NCI-H526 treated with DMSO at 0.1 percent for 48 hours (cell line): Measurements from ENCODE around the gene IFNG-AS1.

Experiments
- DNase-seq: peaks from one replicate; lab custom pipeline; 2025; lab: John Stamatoyannopoulos, UW

The IFNG-AS1 gene

DNA sequence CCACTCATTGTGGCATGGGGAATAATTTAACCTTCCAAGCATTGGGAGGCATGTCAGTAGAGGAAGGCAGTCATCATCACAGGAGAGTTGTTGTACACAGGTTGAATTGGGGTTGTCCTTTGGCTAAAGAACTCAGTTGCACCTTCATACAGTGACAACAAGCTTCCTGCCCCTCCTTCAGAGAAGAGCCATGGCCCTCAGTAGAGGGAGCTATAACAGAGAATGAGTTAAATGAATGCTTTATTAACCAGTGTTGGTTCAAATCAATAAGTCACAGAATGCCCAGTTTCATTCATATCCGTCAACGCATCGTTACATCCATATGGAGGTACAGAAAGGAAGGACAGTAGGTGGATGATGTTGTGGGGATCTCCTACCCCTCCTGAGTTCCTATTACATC is 4.8 kb downstream of the IFNG-AS1 start:
- DNase-seq: no peak

DNA sequence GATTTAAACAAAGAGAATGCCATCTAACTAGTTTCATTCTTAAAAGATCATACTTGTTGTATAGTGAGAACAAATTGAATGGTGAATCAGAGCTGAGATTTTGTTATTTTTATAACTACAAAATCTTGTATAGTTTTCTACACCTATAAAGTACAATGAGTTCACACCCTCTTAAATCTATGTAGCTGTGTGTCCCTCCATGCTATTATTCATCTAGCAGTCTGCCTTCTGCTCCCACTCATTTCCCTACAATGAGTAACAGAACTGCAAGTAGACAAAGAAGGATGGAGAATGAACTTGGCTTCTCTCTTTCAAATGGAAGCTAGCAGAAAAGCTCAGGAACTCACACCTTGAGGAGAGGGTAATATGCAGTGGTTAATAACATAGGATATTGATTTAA is 7.1 kb downstream of the IFNG-AS1 start:
- DNase-seq: no peak

GRCh38 chr12:67998379-67998778 is 9.1 kb downstream of the IFNG-AS1 start:
- DNase-seq: no peak

DNA sequence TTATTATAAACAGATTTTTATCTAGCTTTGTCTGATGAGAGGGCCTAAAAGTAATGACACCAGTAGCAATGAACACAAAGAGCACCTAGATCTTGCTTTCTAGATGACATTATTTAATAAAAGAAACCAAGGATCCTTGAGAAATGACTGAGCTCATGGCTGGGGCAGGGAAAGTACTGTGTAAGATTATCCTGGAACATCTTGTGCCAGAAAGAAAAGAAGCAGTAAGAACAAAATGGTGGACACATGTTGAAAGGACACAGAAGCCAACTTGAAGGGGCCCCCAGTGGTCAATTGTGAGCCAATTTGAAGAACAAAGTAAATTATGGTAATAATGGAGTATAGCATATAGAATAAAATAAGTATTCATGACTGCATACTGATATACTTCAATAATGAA is 10.0 kb downstream of the IFNG-AS1 start:
- no peak for DNase-seq

DNA sequence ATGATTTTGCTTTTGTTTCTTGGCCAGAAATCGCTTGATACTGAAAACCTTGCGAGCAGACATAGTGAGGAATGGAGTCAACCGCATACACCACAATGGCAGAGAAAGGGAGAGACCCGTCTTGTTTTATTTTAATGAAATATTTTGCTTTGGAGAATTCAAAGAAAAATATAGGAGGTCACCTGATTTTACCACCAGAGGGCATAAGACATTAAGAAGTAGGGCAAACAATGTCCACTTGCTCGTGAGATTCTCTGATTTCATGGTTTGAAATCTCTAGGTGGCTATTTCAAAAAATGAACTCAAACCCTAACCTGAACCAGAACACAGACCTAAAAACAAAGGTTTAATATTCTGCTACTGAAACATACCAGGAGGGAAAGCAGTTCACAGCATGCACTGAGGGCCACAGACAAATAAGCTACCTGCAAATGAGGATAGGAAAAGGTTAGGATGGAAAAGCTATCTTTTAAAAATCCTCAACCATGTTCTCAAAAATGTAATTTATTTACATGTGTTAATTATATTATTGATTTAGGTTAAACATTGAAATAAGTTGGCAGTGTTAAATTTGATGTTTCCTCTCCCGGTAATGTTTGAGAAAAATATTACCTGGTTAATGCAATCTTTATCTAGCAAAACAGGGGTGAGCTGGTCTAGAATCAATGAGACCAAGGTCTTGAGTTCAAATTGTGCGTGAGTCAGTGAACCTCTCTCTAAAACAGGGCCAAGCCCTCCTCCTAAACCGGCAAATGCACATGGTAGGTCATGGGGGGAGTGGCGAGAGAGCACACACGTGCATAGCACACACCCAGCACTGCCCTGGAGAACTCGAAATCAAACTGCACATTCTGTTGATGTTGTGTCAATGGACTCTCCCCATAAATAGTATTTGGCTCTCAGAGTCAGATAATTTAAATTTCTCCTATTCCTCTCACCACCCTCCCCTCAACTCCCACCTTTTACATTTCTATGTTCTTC is 12.5 kb downstream of the IFNG-AS1 start:
- DNase-seq: peak; percentile 25

DNA sequence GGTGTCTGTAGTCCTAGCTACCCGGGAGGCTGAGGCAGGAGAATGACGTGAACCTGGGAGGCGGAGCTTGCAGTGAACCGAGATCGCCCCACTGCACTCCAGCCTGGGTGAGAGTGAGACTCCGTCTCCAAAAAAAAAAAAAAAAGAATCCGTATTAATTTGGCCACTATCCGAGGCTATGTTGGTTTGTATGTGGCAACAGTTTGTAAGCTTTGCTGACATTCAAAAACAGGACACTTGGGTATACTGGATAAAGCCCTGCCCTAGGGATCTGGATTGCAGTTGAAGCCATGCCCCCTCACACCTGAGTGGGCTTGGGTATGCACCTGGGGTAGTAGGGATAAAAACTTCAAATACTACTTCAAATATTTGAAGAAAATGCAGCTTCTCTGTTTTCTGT is 14.5 kb downstream of the IFNG-AS1 start:
- DNase-seq: no peak

DNA sequence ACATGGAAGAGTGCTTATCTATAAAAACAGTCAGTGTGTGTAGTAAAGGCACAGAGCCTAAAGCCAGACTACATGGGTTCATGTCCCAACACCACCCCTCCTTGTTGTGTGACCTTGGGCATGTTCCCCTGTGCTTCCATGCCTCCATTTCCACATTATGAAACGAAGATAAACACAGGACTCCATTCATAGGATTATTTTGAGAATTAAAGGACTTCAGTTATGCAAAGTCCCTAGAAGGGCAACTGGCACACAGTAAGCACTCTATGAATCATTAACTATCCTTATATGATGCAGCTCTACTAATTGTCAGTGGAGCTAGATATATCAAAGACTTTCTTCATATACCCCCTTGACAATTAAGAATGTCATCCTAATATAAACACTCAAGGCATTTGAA is 17.8 kb downstream of the IFNG-AS1 start:
- DNase-seq: peak; percentile 54

DNA sequence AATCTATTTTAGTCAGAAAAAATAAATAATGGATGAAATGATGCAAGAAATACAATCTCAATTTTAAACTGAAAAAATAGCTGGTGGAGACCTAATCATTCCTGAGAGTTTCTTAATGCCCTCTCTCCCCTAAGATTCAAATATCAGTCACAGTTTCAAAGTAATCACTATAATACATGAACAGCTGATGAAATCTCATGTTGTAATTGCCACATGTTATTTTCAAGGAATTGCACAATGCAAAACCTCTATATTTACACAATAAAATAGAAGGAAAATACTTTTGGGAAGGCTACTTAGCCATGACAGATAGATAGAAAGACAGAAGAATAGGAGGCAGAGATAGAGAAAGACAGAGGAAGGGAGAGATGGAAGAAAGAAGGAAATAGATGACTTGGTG is 18.2 kb downstream of the IFNG-AS1 start:
- peak; percentile 53 for DNase-seq

- DNase-seq: no peak
These were observed 22.1 kb downstream of the IFNG-AS1 start for GRCh38 chr12:68011206-68011881.

DNA sequence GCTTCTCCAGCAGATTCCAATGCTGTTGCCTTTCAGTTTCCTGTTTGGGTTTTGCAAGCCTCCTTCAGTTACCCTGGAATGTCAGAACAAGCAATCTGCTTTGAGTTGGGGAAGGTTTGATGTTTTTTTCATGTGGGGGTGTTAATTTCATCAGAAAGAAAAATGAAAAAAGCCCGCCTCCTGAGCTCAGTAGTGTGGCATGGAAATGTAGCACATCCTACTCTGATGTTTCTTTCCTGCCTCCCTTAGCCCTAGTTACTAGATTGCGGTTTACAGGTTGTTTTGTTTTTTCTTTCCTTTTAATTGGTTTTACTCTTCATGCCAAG is 22.6 kb downstream of the IFNG-AS1 start:
- DNase-seq: no peak

DNA sequence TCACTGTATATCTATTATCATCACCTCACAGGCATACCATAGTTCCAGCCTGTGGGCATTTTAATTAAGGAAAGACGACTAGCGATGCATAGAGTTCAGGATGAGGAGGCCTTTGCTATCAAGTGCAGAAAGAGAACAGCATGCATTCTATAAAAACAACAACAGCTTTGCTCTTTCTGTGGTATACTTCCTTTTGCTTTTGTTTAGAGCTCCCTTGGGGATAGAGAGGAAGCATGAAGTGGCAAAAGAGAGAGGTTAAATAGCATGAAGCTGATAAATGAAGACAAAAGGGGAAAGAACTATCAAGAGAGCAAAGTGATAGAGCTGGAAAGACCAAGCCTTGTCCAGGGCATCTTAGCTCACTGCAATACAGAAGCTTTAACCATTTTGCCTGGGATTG is 23.5 kb downstream of the IFNG-AS1 start:
- peak; percentile 13 for DNase-seq

DNA sequence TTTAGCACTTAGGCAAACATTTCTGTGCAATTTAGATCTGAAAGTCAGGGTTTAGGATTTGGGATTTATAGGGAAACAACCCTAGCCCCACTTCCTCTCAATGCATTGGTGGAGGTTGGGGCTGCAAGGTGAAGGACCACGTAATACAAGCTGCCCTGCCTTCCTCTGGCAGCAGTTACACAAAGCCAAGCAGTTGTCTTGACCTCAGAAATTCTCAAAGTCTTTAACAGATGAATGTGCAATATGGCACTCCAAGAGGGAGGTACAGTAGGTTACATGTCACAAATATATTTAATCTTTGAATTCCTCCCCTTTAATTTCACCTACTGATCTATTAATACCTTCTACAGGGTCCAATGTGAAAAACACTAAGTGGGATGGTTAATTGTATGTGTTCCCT is 23.9 kb downstream of the IFNG-AS1 start:
- DNase-seq: no peak

DNA sequence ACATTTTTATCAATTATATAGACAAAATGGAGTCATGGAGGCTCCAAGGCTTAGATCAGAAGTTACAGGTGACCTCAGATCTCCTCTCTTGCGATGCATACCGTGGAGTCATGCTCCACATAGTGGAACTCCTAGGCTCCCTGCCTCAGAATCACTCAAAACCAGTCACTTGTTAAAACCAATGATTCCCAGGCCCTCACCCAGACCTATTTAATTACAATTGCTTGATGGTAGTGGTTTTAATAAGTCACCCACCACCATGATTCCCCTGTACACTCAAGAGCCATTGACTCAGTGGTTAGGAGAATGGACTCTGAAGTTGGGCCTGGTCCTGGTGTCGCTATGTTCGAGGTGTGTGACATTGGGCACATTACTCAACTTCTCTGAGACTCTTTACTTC is 26.9 kb downstream of the IFNG-AS1 start:
- DNase-seq: no peak

DNA sequence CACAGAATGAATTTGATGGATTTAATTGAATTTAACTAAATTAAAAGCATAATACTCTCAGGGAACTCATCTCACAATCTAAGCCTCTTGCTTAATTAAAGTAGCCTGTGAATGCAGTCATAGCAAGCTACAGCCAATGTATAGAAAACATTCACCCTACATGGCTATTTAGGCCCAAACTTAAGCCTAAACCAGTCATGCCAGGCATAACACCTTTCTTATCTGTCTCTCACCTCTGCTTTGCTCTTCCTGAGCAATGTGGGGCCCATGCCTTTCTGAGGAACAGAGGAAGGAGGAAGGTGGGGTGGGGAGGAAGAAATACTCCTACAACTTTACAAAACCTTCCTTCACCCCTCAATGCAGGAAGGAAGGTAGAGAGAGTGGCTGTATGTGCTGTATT is 29.1 kb downstream of the IFNG-AS1 start:
- DNase-seq: no peak

- DNase-seq: no peak
These were observed 30.8 kb downstream of the IFNG-AS1 start for GRCh38 chr12:68020049-68020448.

GRCh38 chr12:68020699-68021098 is 31.5 kb downstream of the IFNG-AS1 start:
- no peak for DNase-seq

GRCh38 chr12:68028647-68029046 is 39.4 kb downstream of the IFNG-AS1 start:
- DNase-seq: no peak

DNA sequence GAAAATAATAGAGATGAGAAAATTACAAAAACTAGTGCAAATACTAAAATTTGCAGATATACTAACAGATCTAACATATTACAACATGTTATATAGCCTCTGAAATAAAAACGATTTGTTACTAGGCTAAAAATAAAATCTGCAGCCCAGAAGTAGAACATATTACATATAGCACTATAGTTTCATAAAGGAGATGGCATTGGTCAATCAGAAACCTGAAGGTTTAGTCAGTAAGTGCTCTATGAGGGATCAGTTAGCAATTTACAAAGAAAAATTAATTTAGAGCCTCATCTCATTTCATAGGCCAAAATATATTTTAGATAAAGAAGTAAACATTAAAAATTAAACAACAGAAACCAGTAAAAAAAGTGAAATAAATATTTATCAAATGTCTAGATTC is 41.0 kb downstream of the IFNG-AS1 start:
- DNase-seq: no peak

DNA sequence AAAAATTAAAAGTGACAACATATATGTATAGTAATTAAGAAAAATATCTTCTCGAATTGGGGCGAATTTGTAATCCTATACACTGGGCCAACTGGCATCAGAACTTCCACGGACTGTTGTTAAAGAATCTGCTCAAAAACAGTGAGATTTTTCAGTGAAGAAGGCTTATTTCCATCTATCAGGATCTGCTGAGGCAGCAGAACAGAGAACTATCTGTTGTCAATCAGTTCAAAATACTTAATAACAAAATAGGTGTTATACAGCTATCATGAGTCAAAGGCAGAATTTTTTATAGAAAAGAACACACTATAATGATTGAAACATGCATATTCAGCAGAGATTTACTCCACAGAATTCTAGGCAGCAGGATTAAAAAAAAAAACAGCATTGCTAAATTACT is 41.9 kb downstream of the IFNG-AS1 start:
- DNase-seq: no peak

- DNase-seq: no peak
These were observed 42.9 kb downstream of the IFNG-AS1 start for GRCh38 chr12:68031881-68032739.

- no peak for DNase-seq
These were observed 45.3 kb downstream of the IFNG-AS1 start for GRCh38 chr12:68034567-68034966.

- DNase-seq: no peak
These were observed 47.4 kb downstream of the IFNG-AS1 start for GRCh38 chr12:68036642-68037041.
